HEK293 (cell line): ENCODE measurements around the gene BBC3.

ENCODE experiments used
- CTCF ChIA-PET: fragments of 350-600 bp; formaldehyde crosslinking; extraction: SDS; loops from one replicate; lab custom pipeline; 2021; ENCODE audit warnings: antibody characterized with exemption; lab: Yijun Ruan, JAX
- POLR2A ChIA-PET: fragments of 300-600 bp; formaldehyde crosslinking; extraction: SDS; loops from one replicate; lab custom pipeline; 2020; ENCODE audit warnings: antibody characterized with exemption, inconsistent platforms; lab: Yijun Ruan, JAX
- H3K27ac ChIP-seq: fragments of 200-500 bp; sonication (Bioruptor generic); 2 replicates; pipeline ENCODE4 v1.5.1; 2014; ENCODE audit warnings: low read depth, low read length, control low read depth, inconsistent platforms; ENCODE audit errors: extremely low read depth
- H3K36me3 ChIP-seq, 2 experiments: fragments of 200-500 bp in 1 of 2; sonication (Bioruptor generic) in 1 of 2; 1 replicate in 1 of 2; 2 replicates in 1 of 2; pipeline ENCODE4 v1.5.1; 2014 to 2017; ENCODE audit warnings: inconsistent platforms in 2 of 2, low read length in 2 of 2; ENCODE audit not compliant: control insufficient read depth in 2 of 2, insufficient read depth in 1 of 2
- H3K4me1 ChIP-seq: fragments of 200-500 bp; sonication (Bioruptor generic); 2 replicates; pipeline ENCODE4 v1.5.1; 2014; ENCODE audit warnings: mild to moderate bottlenecking, low read length, inconsistent platforms; ENCODE audit not compliant: control insufficient read depth, insufficient read depth
- H3K4me3 ChIP-seq: 2 replicates; pipeline ENCODE4 v1.5.1; 2011; ENCODE audit warnings: low read depth, mild to moderate bottlenecking, control low read depth, low read length, moderate library complexity
- H3K9me3 ChIP-seq: fragments of 200-500 bp; sonication (Bioruptor generic); 2 replicates; pipeline ENCODE4 v1.5.1; 2014; ENCODE audit warnings: low read depth, low read length, inconsistent platforms; ENCODE audit not compliant: control insufficient read depth, insufficient read depth
- EGR2 ChIP-seq: fragments of 450-650 bp; formaldehyde crosslinking; IDR thresholded peaks from 2 replicates; pipeline ENCODE4 v1.5.1; 2016; ENCODE audit warnings: low read depth, missing biosample characterization, missing genetic modification characterization
- KLF1 ChIP-seq: fragments of 450-650 bp; formaldehyde crosslinking; IDR thresholded peaks from 2 replicates; pipeline ENCODE4 v1.5.1; 2016; ENCODE audit warnings: missing biosample characterization, missing genetic modification characterization
- KLF7 ChIP-seq: fragments of 450-650 bp; formaldehyde crosslinking; IDR thresholded peaks from 2 replicates; pipeline ENCODE4 v1.5.1; 2016; ENCODE audit warnings: missing biosample characterization, missing genetic modification characterization, borderline replicate concordance
- KLF8 ChIP-seq: fragments of 450-650 bp; formaldehyde crosslinking; IDR thresholded peaks from 2 replicates; pipeline ENCODE4 v1.5.1; 2016; ENCODE audit warnings: missing biosample characterization, missing genetic modification characterization
- SCRT1 ChIP-seq: fragments of 450-650 bp; formaldehyde crosslinking; IDR thresholded peaks from 2 replicates; pipeline ENCODE4 v1.5.1; 2016; ENCODE audit warnings: missing biosample characterization, missing genetic modification characterization, borderline replicate concordance
- SCRT2 ChIP-seq: fragments of 450-650 bp; formaldehyde crosslinking; IDR thresholded peaks from 2 replicates; pipeline ENCODE4 v1.5.1; 2016; ENCODE audit warnings: missing biosample characterization, missing genetic modification characterization
- SP2 ChIP-seq: fragments of 450-650 bp; formaldehyde crosslinking; IDR thresholded peaks from 2 replicates; pipeline ENCODE4 v1.5.1; 2016; ENCODE audit warnings: missing biosample characterization, missing genetic modification characterization
- YY2 ChIP-seq: fragments of 450-650 bp; formaldehyde crosslinking; IDR thresholded peaks from 2 replicates; pipeline ENCODE4 v1.5.1; 2016; ENCODE audit warnings: missing biosample characterization, missing genetic modification characterization
- ZBTB48 ChIP-seq: fragments of 450-650 bp; formaldehyde crosslinking; IDR thresholded peaks from 2 replicates; pipeline ENCODE4 v1.5.1; 2016; ENCODE audit warnings: missing biosample characterization, missing genetic modification characterization
- ZFHX2 ChIP-seq: fragments of 450-650 bp; formaldehyde crosslinking; conservative IDR thresholded peaks from 2 replicates; pipeline ENCODE4 v1.5.1; 2016; ENCODE audit warnings: missing biosample characterization, missing genetic modification characterization
- ZNF121 ChIP-seq: fragments of 450-650 bp; formaldehyde crosslinking; IDR thresholded peaks from 2 replicates; pipeline ENCODE4 v1.5.1; 2016; ENCODE audit warnings: missing biosample characterization, missing genetic modification characterization
- ZNF16 ChIP-seq: fragments of 450-650 bp; formaldehyde crosslinking; IDR thresholded peaks from 2 replicates; pipeline ENCODE4 v1.5.1; 2016; ENCODE audit warnings: low read depth, missing biosample characterization, missing genetic modification characterization
- ZNF211 ChIP-seq: fragments of 450-650 bp; formaldehyde crosslinking; IDR thresholded peaks from 2 replicates; pipeline ENCODE4 v1.5.1; 2016; ENCODE audit warnings: low read depth, missing biosample characterization, missing genetic modification characterization
- ZNF785 ChIP-seq: fragments of 450-650 bp; formaldehyde crosslinking; IDR thresholded peaks from 2 replicates; pipeline ENCODE4 v1.5.1; 2016; ENCODE audit warnings: missing biosample characterization, missing genetic modification characterization
- ZSCAN30 ChIP-seq: fragments of 450-650 bp; IDR thresholded peaks from 2 replicates; pipeline ENCODE4 v1.5.1; 2018; ENCODE audit warnings: missing biosample characterization, mild to moderate bottlenecking, missing genetic modification characterization, moderate library complexity
- TF ChIP-seq, protein P1 (sequence below): fragments of 450-650 bp; formaldehyde crosslinking; IDR thresholded peaks from 2 replicates; pipeline ENCODE4 v1.5.1; 2017; ENCODE audit warnings: missing biosample characterization, missing genetic modification characterization
- TF ChIP-seq, protein P2 (sequence below): fragments of 450-650 bp; formaldehyde crosslinking; IDR thresholded peaks from 2 replicates; pipeline ENCODE4 v1.5.1; 2017; ENCODE audit warnings: missing biosample characterization, missing genetic modification characterization
- TF ChIP-seq, protein P3 (sequence below): fragments of 450-650 bp; formaldehyde crosslinking; IDR thresholded peaks from 2 replicates; pipeline ENCODE4 v1.5.1; 2016; ENCODE audit warnings: missing biosample characterization, missing genetic modification characterization
- TF ChIP-seq, protein P4 (sequence below): fragments of 450-650 bp; formaldehyde crosslinking; IDR thresholded peaks from 2 replicates; pipeline ENCODE4; 2016; ENCODE audit warnings: missing biosample characterization, missing genetic modification characterization
- TF ChIP-seq, protein P5 (sequence below): fragments of 450-650 bp; formaldehyde crosslinking; IDR thresholded peaks from 2 replicates; pipeline ENCODE4 v1.5.0; 2017; ENCODE audit warnings: missing biosample characterization, missing genetic modification characterization, borderline replicate concordance

Gene BBC3

DNA sequence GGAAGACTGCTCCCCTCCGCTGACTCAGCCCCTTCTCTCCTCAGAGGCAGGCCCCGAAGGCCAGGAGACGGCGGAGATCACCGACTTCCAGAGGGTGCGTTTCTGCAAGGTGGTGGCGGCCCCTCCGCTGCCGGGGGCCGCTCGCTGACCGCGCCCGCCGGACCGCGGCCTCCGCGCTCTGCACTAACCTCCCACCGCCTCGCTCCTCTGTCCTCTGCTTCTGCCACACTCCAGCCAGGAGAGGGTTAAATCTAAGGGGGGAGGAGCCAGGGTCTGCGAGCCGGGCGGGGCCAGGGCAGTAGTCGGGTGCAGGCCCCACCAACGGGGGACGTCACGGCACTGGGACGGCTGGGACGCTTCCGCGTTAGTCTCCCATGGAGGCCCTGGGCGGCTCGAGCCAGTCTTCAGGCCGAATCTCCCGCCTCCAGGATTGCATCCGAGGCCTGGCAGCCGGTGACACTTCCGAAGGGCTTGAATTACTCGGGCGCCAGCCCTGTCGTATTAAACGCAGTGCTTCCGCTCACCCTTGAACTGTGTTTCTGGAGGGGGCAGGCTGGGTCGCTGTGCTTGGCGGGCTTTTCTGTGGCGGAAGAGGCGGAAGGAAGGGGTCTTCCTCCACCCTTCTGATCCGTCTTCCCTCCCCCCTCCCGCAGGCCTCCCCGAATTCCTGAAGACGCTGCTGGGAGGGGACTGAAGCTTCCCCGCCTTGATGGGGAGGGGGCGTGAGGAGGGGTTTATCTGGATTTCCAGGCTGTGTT, 42.5 kb upstream of the BBC3 start (continued):
- TF ChIP-seq, protein P1, sequence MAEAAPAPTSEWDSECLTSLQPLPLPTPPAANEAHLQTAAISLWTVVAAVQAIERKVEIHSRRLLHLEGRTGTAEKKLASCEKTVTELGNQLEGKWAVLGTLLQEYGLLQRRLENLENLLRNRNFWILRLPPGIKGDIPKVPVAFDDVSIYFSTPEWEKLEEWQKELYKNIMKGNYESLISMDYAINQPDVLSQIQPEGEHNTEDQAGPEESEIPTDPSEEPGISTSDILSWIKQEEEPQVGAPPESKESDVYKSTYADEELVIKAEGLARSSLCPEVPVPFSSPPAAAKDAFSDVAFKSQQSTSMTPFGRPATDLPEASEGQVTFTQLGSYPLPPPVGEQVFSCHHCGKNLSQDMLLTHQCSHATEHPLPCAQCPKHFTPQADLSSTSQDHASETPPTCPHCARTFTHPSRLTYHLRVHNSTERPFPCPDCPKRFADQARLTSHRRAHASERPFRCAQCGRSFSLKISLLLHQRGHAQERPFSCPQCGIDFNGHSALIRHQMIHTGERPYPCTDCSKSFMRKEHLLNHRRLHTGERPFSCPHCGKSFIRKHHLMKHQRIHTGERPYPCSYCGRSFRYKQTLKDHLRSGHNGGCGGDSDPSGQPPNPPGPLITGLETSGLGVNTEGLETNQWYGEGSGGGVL (tag by site-specific recombination): peak; percentile 94
- TF ChIP-seq, protein P2, sequence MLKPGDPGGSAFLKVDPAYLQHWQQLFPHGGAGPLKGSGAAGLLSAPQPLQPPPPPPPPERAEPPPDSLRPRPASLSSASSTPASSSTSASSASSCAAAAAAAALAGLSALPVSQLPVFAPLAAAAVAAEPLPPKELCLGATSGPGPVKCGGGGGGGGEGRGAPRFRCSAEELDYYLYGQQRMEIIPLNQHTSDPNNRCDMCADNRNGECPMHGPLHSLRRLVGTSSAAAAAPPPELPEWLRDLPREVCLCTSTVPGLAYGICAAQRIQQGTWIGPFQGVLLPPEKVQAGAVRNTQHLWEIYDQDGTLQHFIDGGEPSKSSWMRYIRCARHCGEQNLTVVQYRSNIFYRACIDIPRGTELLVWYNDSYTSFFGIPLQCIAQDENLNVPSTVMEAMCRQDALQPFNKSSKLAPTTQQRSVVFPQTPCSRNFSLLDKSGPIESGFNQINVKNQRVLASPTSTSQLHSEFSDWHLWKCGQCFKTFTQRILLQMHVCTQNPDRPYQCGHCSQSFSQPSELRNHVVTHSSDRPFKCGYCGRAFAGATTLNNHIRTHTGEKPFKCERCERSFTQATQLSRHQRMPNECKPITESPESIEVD: no peak
- TF ChIP-seq, protein P3, sequence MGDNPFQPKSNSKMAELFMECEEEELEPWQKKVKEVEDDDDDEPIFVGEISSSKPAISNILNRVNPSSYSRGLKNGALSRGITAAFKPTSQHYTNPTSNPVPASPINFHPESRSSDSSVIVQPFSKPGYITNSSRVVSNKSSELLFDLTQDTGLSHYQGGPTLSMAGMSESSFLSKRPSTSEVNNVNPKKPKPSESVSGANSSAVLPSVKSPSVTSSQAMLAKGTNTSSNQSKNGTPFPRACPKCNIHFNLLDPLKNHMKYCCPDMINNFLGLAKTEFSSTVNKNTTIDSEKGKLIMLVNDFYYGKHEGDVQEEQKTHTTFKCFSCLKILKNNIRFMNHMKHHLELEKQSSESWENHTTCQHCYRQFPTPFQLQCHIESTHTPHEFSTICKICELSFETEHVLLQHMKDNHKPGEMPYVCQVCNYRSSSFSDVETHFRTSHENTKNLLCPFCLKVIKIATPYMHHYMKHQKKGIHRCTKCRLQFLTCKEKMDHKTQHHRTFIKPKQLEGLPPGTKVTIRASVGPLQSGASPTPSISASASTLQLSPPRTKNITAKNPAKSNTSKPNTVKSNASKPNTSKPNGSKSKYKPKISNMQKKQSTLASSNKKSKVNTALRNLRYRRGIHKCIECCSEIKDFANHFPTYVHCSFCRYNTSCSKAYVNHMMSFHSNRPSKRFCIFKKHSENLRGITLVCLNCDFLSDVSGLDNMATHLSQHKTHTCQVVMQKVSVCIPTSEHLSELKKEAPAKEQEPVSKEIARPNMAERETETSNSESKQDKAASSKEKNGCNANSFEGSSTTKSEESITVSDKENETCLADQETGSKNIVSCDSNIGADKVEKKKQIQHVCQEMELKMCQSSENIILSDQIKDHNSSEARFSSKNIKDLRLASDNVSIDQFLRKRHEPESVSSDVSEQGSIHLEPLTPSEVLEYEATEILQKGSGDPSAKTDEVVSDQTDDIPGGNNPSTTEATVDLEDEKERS (tag by site-specific recombination): no peak
- TF ChIP-seq, protein P4, sequence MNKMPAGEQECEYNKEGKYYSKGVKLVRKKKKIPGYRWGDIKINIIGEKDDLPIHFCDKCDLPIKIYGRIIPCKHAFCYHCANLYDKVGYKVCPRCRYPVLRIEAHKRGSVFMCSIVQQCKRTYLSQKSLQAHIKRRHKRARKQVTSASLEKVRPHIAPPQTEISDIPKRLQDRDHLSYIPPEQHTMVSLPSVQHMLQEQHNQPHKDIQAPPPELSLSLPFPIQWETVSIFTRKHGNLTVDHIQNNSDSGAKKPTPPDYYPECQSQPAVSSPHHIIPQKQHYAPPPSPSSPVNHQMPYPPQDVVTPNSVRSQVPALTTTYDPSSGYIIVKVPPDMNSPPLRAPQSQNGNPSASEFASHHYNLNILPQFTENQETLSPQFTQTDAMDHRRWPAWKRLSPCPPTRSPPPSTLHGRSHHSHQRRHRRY (tag by site-specific recombination): no peak
- TF ChIP-seq, protein P5, sequence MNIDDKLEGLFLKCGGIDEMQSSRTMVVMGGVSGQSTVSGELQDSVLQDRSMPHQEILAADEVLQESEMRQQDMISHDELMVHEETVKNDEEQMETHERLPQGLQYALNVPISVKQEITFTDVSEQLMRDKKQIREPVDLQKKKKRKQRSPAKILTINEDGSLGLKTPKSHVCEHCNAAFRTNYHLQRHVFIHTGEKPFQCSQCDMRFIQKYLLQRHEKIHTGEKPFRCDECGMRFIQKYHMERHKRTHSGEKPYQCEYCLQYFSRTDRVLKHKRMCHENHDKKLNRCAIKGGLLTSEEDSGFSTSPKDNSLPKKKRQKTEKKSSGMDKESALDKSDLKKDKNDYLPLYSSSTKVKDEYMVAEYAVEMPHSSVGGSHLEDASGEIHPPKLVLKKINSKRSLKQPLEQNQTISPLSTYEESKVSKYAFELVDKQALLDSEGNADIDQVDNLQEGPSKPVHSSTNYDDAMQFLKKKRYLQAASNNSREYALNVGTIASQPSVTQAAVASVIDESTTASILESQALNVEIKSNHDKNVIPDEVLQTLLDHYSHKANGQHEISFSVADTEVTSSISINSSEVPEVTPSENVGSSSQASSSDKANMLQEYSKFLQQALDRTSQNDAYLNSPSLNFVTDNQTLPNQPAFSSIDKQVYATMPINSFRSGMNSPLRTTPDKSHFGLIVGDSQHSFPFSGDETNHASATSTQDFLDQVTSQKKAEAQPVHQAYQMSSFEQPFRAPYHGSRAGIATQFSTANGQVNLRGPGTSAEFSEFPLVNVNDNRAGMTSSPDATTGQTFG: no peak
- no peak for TF ChIP-seq ZNF211 (tag by site-specific recombination)
- TF ChIP-seq, all 188 proteins: peak for 47

DNA sequence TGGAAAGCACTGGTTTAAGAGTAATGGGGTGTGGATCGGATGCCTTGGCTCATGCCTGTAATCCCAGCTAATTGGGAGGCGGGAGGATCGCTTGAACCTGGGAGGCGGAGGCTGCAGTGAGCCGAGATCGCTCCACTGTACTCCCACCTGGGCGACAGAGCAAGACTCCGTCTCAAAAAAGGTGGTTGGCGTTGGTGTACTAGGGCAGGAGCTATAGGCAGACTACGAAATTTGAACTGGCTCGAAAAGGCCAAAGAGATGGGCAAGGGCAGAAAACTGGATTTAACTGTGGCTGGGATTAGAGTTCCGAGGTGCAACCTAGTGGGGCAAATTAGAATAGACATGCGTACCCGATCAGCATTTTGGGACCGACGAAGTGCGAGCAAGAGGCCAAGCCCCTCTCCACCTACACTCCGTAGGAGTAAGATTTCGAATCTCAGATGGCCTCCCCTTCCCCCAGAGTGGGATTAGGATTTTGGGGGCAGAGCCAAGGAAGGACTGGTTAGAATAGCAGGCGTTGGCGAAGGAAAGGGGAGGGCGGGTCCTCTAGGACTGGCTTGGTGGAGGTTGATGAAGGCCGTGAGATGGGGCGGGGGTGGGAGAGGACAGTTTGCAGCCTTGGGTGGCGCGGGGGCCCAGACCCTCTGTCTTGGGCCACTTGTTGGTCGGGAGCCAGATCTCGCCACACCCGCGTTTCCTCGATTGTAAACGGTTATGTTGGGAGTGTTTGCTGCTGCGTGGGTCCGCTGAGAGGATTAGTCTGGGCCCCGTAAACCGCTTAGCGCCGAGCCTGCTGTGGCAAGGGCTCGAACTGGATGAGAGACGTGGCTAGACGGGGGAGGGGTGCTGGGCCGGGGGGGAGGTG, 41.7 kb upstream of the BBC3 start:
- ChIA-PET POLR2A (interaction anchor here (2.0 kb wide), 1 partner anchor 16 kb away, joined by 21 read pairs; the partner anchor contains the start of gene CCDC9), CTCF (interaction anchor here (1.4 kb wide), 1 partner anchor 28 kb away, joined by 4 read pairs; no protein-coding TSS in a partner anchor)
- peaks cover 19 to 20% of the 10 kb centered on the region in 2 experiments for H3K36me3 ChIP-seq
- H3K4me1 ChIP-seq: peaks cover 11% of the 10 kb centered on the region
- peak overlapping the region; percentile 97 for H3K27ac ChIP-seq
- H3K9me3 ChIP-seq: no peaks in the 10 kb centered on the region
- peak overlapping the region; percentile 58 for H3K4me3 ChIP-seq
- TF ChIP-seq SP2 (0 out of 2 replicates have a peak, but pooled peaks have one; percentile 9), EGR2 (tag by site-specific recombination) (peak; percentile 89), SCRT1 (0 out of 2 replicates have a peak, but pooled peaks have one; percentile 46), KLF7 (tag by site-specific recombination) (peak; percentile 6; the same call in 1 of the 2 replicates), SCRT2 (tag by site-specific recombination) (peak; percentile 69), ZNF785 (no peak), YY2 (tag by site-specific recombination) (no peak), KLF1 (tag by site-specific recombination) (peak; percentile 39), ZSCAN30 (no peak), ZFHX2 (tag by site-specific recombination) (peak; percentile 93), ZNF16 (tag by site-specific recombination) (no peak), KLF8 (peak; percentile 11), ZNF121 (peak; percentile 34; the same call in 1 of the 2 replicates), ZBTB48 (tag by site-specific recombination) (0 out of 2 replicates have a peak, but pooled peaks have one; percentile 65)
- TF ChIP-seq, protein P1 (tag by site-specific recombination): peak; percentile 85
